H9 (cell line): ENCODE results near the gene INTS3. TPM values are rescaled to one million over a fixed set of nuclear protein-coding genes. Genes with fewer than 3 reads are reported as not detected.

Source experiments
- DNase-seq: peaks from one replicate; pipeline ENCODE4 v3.0.0-alpha.2; 2017
- H2AFZ ChIP-seq: one replicate; pipeline ENCODE4 v1.6.1; 2013; ENCODE audit warnings: mild to moderate bottlenecking, low read length, control low read depth, moderate library complexity
- H2AK5ac ChIP-seq: 2 replicates; pipeline ENCODE4 v1.6.1; 2013; ENCODE audit warnings: low read length, control low read depth, mixed read lengths; ENCODE audit not compliant: insufficient read length
- H2BK120ac ChIP-seq: one replicate; pipeline ENCODE4 v1.6.1; 2013; ENCODE audit warnings: low read depth, mild to moderate bottlenecking, low read length, control low read depth, inconsistent platforms; ENCODE audit not compliant: poor library complexity, severe bottlenecking
- H2BK12ac ChIP-seq: 2 replicates; pipeline ENCODE4 v1.6.1; 2013; ENCODE audit warnings: low read length, control low read depth, mixed read lengths, low read depth; ENCODE audit not compliant: insufficient read length
- H2BK15ac ChIP-seq: 2 replicates; pipeline ENCODE4 v1.6.1; 2013; ENCODE audit warnings: low read depth, low read length, control low read depth
- H2BK20ac ChIP-seq: one replicate; pipeline ENCODE4 v1.6.1; 2013; ENCODE audit warnings: low read depth, mild to moderate bottlenecking, low read length, control low read depth, inconsistent platforms; ENCODE audit not compliant: poor library complexity, severe bottlenecking
- H2BK5ac ChIP-seq: 2 replicates; pipeline ENCODE4 v1.6.1; 2013; ENCODE audit warnings: low read length, control low read depth, mixed read lengths; ENCODE audit not compliant: insufficient read length
- H3K14ac ChIP-seq: 2 replicates; pipeline ENCODE4 v1.6.1; 2013; ENCODE audit warnings: low read length, control low read depth; ENCODE audit not compliant: insufficient read depth
- H3K18ac ChIP-seq: 2 replicates; pipeline ENCODE4 v1.6.1; 2013; ENCODE audit warnings: low read depth, mild to moderate bottlenecking, mixed read lengths, low read length, control low read depth; ENCODE audit not compliant: insufficient read length
- H3K23ac ChIP-seq: 2 replicates; pipeline ENCODE4 v1.6.1; 2013; ENCODE audit warnings: low read length, control low read depth, mixed read lengths, low read depth; ENCODE audit not compliant: insufficient read length
- H3K23me2 ChIP-seq: 2 replicates; pipeline ENCODE4 v1.6.1; 2013; ENCODE audit warnings: low read depth, mild to moderate bottlenecking, mixed read lengths, low read length, control low read depth; ENCODE audit not compliant: insufficient read length, poor library complexity, severe bottlenecking
- H3K27ac ChIP-seq: 2 replicates; pipeline ENCODE4 v1.5.1; 2013; ENCODE audit warnings: low read length, control low read depth, mixed read lengths, low read depth; ENCODE audit not compliant: insufficient read length
- H3K27me3 ChIP-seq: 2 replicates; pipeline ENCODE4 v1.6.1; 2013; ENCODE audit warnings: low read length, control low read depth, inconsistent platforms; ENCODE audit not compliant: insufficient read depth
- H3K4ac ChIP-seq: 2 replicates; pipeline ENCODE4 v1.6.1; 2013; ENCODE audit warnings: low read depth, mild to moderate bottlenecking, control low read depth, inconsistent platforms, low read length, moderate library complexity
- H3K4me1 ChIP-seq: 2 replicates; pipeline ENCODE4 v1.6.1; 2013; ENCODE audit warnings: low read length, control low read depth, inconsistent platforms; ENCODE audit not compliant: insufficient read depth
- H3K4me2 ChIP-seq: 2 replicates; pipeline ENCODE4 v1.6.1; 2013; ENCODE audit warnings: low read length, control low read depth, mixed read lengths; ENCODE audit not compliant: insufficient read length, insufficient read depth
- H3K56ac ChIP-seq: 2 replicates; pipeline ENCODE4 v1.6.1; 2013; ENCODE audit warnings: low read depth, mild to moderate bottlenecking, mixed read lengths, low read length, control low read depth; ENCODE audit not compliant: insufficient read length
- H3K79me1 ChIP-seq: 2 replicates; pipeline ENCODE4 v1.6.1; 2013; ENCODE audit warnings: low read depth, mild to moderate bottlenecking, moderate library complexity, low read length, control low read depth, inconsistent platforms; ENCODE audit not compliant: insufficient read depth, poor library complexity, severe bottlenecking
- H3K79me2 ChIP-seq: 2 replicates; pipeline ENCODE4 v1.6.1; 2013; ENCODE audit warnings: low read length, control low read depth, inconsistent platforms; ENCODE audit not compliant: insufficient read depth
- H3K9ac ChIP-seq: 2 replicates; pipeline ENCODE4 v1.6.1; 2013; ENCODE audit warnings: low read length, control low read depth, mixed read lengths; ENCODE audit not compliant: insufficient read length; ENCODE audit errors: extremely low read depth
- H3K9me3 ChIP-seq: one replicate; pipeline ENCODE4 v1.6.1; 2013; ENCODE audit warnings: low read depth, low read length, inconsistent platforms; ENCODE audit not compliant: control insufficient read depth
- H3T11ph ChIP-seq: one replicate; pipeline ENCODE4 v1.6.1; 2013; ENCODE audit warnings: mild to moderate bottlenecking, low read length, control low read depth, inconsistent platforms
- H4K20me1 ChIP-seq: one replicate; pipeline ENCODE4 v1.6.1; 2013; ENCODE audit not compliant: control insufficient read depth, insufficient read length, insufficient read depth
- H4K5ac ChIP-seq: 2 replicates; pipeline ENCODE4 v1.6.1; 2013; ENCODE audit warnings: low read depth, mild to moderate bottlenecking, mixed read lengths, low read length, control low read depth; ENCODE audit not compliant: insufficient read length
- H4K8ac ChIP-seq: replicated peaks from 2 replicates; pipeline ENCODE4 v1.6.1; 2013; ENCODE audit warnings: low read length, control low read depth, mixed read lengths, low read depth; ENCODE audit not compliant: insufficient read length
- H4K91ac ChIP-seq: 2 replicates; pipeline ENCODE4 v1.6.1; 2013; ENCODE audit warnings: low read depth, mild to moderate bottlenecking, moderate library complexity, mixed read lengths, low read length, control low read depth; ENCODE audit not compliant: insufficient read length
- H3K27ac Mint-ChIP-seq, 3 experiments: 2 replicates in 2 of 3; 3 replicates in 1 of 3; pipeline ENCODE4 v1.8.0; 2020 to 2021; ENCODE audit warnings: mixed read lengths in 3 of 3, mild to moderate bottlenecking in 1 of 3, moderate library complexity in 1 of 3
- H3K27me3 Mint-ChIP-seq: 2 replicates; pipeline ENCODE4 v1.8.0; 2021; ENCODE audit warnings: low read depth, mild to moderate bottlenecking, moderate library complexity, mixed read lengths
- H3K36me3 Mint-ChIP-seq, 3 experiments: 2 replicates in 2 of 3; 3 replicates in 1 of 3; pipeline ENCODE4 v1.8.0; 2020 to 2021; ENCODE audit warnings: low read depth in 3 of 3, mixed read lengths in 3 of 3; ENCODE audit not compliant: insufficient read depth in 1 of 3
- H3K4me1 Mint-ChIP-seq, 2 experiments: 2 replicates each; pipeline ENCODE4 v1.8.0; 2020; ENCODE audit warnings: mixed read lengths in 2 of 2
- H3K4me3 Mint-ChIP-seq, 2 experiments: 2 replicates in 1 of 2; 3 replicates in 1 of 2; pipeline ENCODE4 v1.8.0; 2020 to 2021; ENCODE audit warnings: mild to moderate bottlenecking in 2 of 2, mixed read lengths in 2 of 2, moderate library complexity in 1 of 2
- H3K9me3 Mint-ChIP-seq, 2 experiments: 2 replicates in 1 of 2; 3 replicates in 1 of 2; pipeline ENCODE4 v1.8.0; 2020; ENCODE audit warnings: mild to moderate bottlenecking in 2 of 2, mixed read lengths in 2 of 2, moderate library complexity in 1 of 2
- CTCF ChIP-seq: fragments of 200-600 bp; sonication (generic); conservative IDR thresholded peaks from 3 replicates; pipeline ENCODE4 v1.8.0; 2021; ENCODE audit warnings: antibody characterized with exemption, mild to moderate bottlenecking
- WGBS: extraction: QIAGEN DNeasy Blood & Tissue Kit; methylation state at CpG from one replicate; pipeline ENCODE4 v1.1.7; 2013; ENCODE audit warnings: missing lambda C conversion rate, low lambda C conversion rate, mixed read lengths; ENCODE audit not compliant: insufficient read length; ENCODE audit errors: extremely low coverage; 5-methylcytosine and 5-hydroxymethylcytosine counted together
- total RNA-seq: library from RNA; stranded (reverse); gene quantifications from 2 replicates; pipeline ENCODE4 v1.2.1, GENCODE V29; 2021

Gene INTS3
- total RNA-seq, 1 experiment from 2014 or later = 67.1 TPM

- no peak overlapping the region for H2BK15ac ChIP-seq
- H3K56ac ChIP-seq = no peak overlapping the region
- no peaks in the 10 kb centered on the region for H3K4me1 Mint-ChIP-seq
- no peaks in the 10 kb centered on the region for H3K27me3 ChIP-seq
- no peak overlapping the region for H3K14ac ChIP-seq
- no peak overlapping the region for H4K91ac ChIP-seq
- H3K27me3 Mint-ChIP-seq = no peaks in the 10 kb centered on the region
- no peak overlapping the region for H4K8ac ChIP-seq
- no peak overlapping the region for H3K9ac ChIP-seq
- H3K9me3 ChIP-seq = no peaks in the 10 kb centered on the region
- H3K18ac ChIP-seq = no peak overlapping the region
- no peaks in the 10 kb centered on the region for H4K20me1 ChIP-seq
- H2BK12ac ChIP-seq = no peak overlapping the region
- no peak overlapping the region for H2BK120ac ChIP-seq
- no peak for TF ChIP-seq CTCF
- H3K4me1 ChIP-seq = no peaks in the 10 kb centered on the region
- no peaks in the 10 kb centered on the region for H3K9me3 Mint-ChIP-seq
- no peaks in the 10 kb centered on the region for H3K79me1 ChIP-seq
- H3K36me3 Mint-ChIP-seq = peaks cover 45 to 90% (median 79%) of the 10 kb centered on the region in 3 experiments; a peak in 6 of 7 replicates
- H3K27ac Mint-ChIP-seq = no peak overlapping the region
- no peak overlapping the region for H3K4me3 Mint-ChIP-seq
- no peak overlapping the region for H3K4ac ChIP-seq
- no peak overlapping the region for H2AK5ac ChIP-seq
- no peak overlapping the region for H2BK5ac ChIP-seq
- no peak overlapping the region for H3K23ac ChIP-seq
- H3K23me2 ChIP-seq = no peaks in the 10 kb centered on the region
- H2BK20ac ChIP-seq = no peak overlapping the region
- no CpG with 5 or more reads among the region's 4 CpGs for WGBS
- H3K27ac ChIP-seq = no peak overlapping the region
- H3K4me2 ChIP-seq = no peak overlapping the region
- H4K5ac ChIP-seq = no peak overlapping the region
- H2AFZ ChIP-seq = no peak overlapping the region
- H3K79me2 ChIP-seq = no peaks in the 10 kb centered on the region
- H3T11ph ChIP-seq = no peak overlapping the region
- DNase-seq = no peak
These were observed 32.6 kb downstream of the INTS3 start for GRCh38 chr1:153760440-153760839.
